ENCODE data around the gene AOPEP.

The AOPEP gene

DNA sequence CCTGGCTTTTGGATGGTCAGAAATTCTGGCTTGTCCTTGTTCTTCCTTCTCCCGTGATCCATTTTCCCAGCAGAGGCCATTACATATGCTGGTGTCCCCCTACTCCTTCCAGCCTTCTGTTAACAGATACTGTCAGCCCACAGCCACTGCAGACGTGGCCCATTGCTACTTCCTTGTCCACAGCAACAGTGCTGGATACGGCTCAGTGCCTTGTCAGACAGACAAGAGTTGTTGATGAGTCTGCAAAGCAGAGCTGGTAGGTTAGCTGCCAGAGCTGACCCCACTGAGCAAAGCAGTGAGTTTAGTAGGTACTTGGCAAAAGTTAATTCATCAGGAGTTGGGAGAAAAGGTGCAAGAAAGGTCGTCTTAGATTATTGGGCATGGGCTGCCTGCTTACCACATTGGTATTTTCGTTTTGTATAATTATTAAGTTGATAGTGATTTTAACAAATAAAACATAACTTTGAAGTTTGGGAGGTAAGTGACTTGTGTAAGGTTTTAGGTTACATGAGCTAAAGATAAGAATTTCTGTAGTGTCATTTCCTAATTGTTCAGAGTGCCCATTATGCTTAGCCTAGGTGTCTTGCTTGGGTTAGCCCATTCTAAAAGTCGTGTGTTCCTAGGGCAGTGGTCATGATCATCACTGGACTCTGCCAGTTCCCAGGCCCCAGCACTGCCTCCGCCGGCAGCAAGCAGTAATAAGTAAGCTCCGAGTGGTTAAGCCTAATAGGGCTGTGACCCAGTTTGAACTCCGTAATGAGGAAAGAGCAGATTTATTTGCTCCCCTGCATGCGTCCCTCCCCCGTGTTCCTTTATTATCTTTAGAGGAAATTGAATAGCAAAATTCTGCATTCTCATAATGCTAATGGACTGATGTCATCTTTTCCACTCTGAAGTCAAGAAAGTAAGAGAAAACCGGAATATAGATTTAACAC lies 299.0 kb downstream of the AOPEP start:
- no peak for DNase-seq

DNA sequence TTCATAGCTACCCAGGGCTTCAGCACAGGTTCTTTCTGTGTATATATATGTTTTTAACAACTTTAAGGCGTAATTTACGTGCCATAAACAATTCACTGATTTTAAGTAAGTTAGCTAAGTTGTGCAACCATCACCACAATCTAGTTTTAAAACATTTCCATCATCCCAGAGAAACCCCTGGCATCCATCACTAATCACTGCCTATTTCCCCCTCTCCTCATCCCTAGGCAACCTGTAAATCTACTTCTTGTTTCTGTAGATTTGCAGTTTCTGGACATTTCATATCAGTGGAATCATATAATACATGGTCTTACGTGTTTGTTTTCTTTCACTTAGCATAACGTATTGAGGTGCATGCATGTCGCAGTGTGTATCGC lies 299.6 kb downstream of the AOPEP start:
- no peak for DNase-seq

DNA sequence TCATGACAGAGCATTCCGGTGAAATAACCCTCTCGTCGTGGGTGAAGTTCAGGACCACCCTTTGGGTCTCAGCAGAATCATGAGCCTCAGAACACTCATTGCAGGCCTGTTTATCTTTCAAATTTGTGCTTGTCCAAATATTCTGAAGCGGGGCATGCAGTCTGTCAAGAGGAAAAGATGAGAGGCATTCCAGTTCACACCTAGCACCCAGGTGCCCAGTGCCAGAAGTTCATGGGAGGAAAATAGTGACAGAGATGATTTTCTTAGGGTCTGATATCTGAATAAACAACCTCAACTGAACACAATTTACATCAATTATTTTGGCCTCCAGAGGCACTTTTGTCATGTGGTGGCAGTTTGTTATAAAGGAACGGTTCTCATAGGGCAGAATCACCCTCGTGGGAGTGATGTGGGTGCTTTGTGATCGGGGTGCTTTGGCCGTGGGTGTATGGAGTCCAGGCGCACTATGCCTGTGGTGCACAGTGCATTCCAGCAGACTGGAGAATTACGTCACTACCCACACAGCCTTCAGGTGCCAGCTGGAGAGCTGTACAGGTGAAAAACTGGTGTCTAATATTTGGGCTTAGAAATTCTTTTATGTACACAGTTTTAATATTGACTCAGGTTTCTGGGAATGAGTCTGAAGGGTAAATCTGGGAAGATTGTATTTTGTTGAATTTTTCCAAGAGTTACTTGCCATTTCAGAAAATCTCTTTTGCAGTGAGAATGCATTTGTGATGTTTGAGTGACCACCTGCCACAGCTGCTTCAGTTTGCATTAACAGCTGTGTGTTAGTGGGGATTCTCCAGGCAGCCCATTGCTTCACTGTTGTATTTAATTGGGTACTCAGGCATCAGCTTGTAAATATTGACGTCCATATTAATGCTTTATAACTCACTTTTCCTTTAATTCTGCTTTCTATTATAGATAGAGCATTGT lies 301.7 kb downstream of the AOPEP start:
- DNase-seq = no peak

DNA sequence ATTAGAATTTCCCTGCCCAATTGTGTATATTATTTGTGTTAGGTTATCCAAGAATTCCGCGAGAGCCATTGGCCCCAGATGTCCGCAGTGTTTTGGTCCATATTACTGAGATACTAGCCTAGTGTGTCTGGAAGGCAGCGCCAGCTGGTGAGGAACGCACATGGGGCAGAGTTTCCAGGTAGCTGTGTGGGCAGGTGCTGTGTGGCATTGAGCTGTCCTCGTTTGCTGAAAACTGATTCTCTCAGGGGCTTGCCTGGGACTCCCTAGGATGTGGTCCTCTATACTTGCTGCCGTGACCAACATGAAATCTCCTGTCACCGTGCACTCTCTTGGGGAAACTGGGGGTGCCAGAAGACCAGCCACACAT lies 302.3 kb downstream of the AOPEP start:
- no peak for DNase-seq

DNA sequence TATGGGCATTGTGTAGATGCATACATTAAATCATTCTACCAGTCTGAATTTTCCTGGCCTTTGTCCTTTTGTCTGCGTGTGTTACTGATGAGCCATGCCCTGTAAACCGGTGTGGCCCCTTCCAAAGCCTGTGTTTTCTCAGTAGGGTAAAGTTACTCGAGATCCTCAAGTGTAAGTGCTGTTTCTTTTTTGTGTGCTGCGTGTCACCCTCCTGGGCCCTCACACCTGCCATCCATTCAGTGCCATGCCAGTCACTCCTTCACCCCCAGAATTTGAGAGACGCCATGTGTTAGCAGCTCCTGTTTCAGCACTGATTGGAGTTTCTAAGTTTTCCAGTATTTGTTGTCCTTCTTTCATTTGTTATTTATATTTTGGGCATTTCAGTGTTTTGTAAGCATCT lies 302.8 kb downstream of the AOPEP start:
- no peak for DNase-seq

DNA sequence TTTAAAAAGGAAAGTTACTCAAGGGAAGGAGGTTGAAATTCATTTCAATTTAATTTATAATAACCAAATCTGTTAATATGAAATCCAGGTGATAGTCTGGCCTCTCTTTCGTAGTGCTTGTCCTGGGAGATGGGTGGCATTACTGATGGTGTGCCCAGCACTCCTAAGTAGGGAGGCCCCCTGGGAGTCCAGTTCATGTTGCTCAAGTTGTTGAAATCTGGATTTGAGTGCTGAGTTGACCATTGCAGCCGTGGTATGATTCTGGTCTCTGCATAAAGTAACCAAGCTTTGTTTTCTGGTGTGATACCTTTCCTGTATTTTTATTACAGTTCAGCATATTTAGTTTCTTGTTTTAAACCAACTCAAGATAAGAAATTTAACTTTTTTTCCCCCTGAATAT lies 303.2 kb downstream of the AOPEP start:
- DNase-seq = no peak

DNA sequence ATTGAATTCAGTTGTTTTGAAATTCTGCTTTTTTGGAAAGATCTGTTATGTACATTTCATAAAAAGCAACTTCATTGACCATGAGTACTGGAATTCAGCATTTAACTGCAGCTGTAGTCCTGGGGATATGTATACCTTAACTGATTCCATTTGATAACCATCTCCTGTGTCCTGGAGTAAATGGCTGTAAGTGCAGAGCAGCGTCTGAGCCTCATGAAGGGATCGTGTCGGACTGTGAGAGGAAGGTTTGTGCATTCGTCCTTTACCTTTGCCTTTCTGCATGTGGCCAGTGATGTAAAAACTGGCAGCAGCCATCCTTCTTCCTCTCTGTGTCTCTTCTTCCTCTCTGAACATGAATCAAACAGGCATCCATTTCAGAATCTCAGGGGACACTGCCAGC lies 303.8 kb downstream of the AOPEP start:
- no peak for DNase-seq

DNA sequence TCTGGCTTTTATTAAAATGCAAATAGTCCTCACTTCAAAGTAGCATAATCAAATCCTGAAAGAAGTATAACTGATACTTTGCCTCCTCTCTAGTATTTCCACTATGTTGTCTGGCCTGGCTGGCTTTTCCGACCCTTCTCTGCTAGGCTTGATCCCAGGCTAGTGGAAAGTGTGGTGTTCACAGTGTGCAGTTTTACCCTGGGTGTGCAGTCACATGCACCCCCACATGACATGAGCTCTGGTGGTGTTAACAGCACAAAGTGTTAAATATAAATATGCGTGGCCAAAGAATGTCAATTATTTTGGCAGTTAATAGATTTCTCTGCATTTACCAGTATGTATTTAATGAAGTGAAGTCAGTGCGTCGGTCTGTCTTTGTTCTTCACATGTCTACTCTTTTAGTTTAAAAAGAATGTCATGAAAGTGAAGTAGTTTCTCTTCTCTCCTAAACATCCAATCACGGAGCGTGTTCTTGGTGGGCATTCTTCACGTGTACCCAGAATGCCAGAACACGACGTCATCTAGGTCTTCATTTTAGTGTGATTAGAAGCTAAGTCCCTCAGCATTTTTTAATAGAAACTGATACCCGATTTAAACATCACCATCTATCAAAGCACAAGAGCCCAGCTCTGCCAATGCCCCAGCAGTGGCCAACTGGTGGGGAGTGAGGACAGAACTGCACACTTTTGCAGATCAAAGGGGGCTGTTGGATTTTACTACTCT lies 304.6 kb downstream of the AOPEP start:
- no peak for DNase-seq

DNA sequence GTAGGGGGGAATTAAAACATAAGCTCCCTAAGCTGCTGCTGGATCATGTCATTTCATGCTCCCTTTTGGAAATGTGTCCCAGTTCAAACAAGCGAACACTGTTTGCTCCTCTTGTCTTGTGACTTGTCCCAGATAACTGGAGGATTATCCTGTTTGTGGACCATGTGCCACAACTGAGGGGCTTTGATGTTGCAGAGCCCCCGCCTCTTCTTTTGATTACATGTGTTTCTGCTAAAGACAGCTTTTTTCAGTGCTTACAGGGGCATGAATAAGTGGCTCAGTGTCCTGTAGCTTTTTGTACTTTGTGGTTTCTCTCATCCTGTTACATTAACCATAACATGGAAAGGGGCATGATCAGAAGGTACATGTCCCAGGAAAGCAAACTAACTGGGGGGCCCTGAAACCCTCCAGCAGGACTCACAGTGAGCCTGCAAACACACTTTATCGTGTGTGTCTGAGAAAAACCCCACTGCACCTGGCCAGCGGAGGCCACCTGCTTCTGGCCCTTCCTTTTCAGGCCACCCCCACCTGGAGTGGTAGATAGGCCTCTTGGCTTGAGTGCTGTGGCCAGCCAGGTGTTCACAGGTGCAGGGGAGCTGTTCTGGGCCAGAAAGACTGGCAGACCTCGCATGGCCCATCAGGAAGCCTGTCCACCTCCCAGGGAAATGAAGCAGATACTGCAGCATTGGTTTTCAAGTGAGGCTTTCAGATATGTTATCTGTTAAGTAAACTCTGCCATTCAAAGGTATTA lies 305.4 kb downstream of the AOPEP start:
- no peak for DNase-seq

DNA sequence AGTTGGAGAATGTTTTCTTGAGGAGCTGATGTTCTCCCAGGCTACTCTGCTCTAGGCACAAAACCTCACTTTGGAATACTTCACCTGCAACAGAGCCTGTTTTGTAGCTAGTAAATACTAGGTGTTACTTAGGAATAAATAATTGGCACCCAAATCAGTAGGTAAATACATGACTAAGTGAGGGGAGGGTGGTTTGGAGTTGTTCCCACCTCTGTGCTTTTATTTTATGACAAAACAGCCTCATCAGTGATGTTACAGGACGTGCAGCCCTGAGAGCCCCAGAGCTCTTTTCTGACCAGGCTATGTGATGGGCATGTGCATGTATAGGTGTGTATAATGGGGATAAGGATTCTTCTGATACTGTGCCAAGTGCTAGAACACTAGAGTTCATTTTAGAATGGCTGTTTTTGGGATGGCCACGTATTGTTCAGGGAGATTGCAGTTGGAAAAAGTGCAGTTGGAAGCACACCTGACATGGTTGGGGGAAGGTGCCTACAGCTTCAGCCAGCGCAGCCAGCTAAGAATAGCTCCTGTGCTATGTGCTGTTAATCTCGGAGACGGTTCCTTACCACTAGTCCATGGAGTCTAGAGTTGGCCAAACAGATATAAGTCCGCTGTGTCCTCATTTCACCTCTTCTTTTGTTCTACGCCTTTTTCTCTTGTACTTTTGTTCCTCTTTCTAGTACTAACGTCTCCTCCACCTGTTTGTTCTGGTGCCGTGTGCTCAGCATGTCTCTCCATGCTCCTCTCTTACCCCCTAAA lies 306.3 kb downstream of the AOPEP start:
- DNase-seq = no peak

DNA sequence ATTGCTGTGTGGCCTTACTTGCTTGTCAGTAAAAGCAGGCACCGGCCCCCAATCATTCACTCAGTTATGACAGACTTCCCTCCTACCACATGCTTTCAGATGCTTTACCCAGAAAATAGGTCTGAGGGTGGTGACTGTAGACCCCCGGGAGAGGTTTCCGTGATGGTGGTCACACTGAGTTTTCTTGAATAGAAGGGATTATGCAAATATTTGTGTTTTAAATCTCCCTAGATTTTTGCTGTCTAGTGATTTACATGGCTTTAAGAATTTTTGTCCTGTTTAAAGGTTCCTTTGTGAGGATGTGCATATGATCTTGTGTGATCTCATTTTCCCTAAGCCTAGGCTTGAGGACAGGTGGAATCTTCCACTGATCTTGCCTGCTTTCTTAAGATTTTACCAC lies 309.3 kb downstream of the AOPEP start:
- no peak for DNase-seq

DNA sequence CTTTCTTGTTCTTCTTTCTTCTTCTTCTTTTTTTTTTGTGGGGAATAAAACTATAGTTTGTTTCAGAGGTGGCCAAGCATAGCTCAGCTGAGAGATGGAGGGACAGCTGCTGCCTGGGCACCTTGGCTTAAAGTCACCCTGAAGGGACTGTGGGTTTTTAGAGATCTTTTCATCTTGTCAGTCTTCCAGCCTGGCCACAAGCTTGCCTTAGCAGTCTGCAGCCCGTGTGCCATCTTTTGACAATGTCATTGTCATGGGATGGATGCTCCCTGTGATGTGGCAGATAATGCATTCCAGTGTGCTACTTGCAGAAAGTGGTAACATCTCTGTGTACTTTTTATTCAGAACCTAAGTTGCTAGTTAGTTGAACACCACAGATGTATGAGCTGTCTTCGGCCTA lies 310.2 kb downstream of the AOPEP start:
- no peak for DNase-seq

DNA sequence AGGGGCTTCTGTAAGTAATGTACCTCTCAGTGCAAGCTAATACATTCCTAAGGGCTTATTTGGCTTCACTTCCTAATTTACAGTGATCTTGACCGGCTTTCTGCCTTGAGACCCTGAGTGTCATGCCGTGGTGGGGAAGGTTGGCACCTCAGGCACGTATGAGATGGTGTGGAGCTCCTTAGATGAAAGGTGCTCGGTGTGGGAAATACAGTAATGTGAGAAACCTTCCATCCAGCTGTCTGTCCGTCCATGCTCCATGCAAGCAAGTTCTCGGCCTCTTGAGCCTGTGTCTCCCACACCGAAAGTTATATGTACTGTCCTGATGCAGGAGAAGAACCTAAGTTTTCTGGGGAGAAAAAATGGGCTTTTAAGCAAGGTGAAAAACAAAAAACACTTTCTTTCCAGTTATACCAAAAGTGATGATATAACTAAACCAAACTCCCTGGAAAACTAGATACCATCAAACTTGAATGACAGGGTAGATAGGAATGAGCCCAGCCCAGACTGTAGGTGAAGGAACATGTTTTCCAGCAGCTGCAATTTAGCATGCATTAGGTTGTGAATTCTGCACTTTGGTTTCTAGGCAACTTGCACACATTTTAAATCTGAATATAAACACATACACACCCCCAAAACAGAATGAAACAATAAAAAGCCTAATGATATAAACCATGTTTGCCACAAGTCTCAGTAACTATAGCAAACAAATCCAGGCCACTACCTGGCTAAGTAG lies 311.5 kb downstream of the AOPEP start:
- DNase-seq = no peak

DNA sequence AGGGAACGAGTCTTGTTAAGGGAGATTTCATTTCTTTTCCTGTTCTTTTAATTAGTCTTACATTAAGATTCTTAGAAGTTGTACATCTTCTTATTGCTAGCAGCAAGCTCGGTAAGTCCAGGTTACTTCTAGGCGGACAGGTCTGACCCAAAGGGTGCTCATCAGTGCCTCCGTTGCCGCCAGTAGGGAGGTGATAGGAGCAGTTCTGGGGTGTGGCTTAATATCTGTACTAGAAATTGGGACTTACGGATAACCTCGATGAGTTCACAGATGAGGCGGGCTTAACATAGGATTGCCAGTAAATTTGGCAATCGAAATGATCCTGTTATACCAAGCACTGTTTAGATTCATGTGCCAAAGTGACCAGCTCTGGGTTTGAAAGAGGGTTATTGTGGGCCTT lies 312.2 kb downstream of the AOPEP start:
- DNase-seq = no peak

DNA sequence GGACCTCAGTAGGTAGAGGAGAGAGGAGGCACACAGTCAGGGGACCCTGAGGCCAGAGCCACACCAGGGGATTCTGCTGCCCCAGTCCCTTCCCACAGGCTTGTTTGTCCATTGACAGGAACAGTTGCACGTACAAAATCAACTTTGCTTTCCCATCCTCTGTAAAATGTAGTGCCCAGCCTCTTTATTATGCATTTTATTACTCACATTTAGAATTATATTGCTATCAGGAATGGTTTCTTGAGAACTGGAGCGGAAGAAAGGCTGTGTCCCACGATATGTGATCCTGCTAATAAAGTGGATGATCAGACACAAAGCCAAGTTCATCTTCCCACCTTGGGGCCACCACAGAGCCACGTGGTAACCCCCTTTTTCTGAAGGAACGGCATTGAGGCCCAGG lies 313.6 kb downstream of the AOPEP start:
- DNase-seq = no peak

DNA sequence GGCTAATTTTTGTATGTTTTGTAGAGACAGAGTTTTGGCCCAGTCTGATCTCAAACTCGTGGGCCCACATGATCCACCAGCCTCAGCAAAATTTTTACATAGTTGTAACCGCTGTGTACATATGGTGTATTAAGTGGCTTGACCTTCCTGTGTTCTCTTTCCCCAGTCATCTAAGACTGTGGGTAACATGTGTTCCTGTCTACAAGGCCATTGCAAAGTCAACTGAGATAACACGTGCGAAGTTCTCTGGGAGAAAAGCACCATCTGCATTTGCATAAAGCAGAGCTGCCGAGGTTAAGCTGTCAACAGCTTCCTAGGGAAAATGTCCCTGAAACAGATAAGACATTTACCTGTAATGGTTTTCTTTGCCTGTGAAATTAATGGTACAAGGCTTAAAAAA lies 317.3 kb downstream of the AOPEP start:
- DNase-seq = no peak

DNA sequence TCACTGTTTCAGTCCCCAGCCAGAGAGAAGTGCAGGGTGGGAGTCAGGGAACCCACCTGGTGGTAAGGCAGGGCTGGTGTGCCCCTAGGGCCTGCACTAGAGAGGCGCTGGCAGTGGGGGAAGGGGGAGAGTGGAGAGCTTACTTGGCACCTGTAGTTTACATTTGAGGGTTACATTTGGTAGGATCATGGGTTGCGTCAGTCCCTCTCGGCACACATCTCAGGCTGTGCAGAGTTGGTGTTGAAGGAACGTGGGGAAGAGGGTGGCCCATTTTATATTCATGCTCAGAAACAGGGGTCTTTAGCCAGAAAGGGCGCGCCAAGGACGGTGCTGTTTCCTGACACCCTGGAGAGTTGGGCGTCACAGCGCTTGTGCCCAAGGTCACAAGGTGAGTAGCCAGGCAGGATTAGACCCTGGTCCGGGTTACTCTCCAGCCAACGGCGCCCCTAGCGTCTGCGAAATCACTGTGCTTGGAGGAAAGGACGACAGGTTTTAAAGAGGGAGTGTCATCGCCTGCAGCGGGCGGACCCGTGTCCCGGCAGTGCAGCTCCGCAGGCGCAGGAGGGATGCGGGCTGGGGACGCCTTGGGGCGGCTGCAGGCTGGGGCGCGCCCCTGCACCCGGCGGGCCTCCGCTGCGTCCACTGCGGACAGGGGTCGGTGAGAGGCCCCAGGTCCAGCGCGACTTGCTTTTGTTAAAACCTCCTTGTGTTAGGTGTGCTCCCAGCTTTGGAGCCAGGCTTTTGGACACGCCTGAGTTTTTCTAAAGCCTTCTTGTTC lies 318.4 kb downstream of the AOPEP start:
- DNase-seq = no peak

DNA sequence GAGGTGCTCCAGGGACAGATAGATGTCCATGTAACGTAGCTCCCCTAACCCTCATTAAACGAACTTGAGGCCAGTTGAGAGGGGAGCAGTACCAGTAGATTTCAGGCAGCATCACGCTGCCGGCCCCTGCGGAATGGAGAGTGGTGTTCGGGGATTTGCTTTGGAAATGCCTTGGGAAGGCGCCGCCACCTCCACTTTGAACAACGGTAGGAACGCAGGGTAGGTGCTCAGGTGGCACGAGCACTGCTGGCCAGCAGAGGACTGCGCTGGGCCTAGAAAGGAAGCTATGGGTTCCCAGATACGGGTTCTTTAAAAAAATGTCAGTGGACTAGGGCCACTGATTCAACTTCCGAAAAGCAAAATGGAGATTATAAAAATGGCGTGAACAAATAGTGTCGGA lies 319.3 kb downstream of the AOPEP start:
- no peak for DNase-seq

DNA sequence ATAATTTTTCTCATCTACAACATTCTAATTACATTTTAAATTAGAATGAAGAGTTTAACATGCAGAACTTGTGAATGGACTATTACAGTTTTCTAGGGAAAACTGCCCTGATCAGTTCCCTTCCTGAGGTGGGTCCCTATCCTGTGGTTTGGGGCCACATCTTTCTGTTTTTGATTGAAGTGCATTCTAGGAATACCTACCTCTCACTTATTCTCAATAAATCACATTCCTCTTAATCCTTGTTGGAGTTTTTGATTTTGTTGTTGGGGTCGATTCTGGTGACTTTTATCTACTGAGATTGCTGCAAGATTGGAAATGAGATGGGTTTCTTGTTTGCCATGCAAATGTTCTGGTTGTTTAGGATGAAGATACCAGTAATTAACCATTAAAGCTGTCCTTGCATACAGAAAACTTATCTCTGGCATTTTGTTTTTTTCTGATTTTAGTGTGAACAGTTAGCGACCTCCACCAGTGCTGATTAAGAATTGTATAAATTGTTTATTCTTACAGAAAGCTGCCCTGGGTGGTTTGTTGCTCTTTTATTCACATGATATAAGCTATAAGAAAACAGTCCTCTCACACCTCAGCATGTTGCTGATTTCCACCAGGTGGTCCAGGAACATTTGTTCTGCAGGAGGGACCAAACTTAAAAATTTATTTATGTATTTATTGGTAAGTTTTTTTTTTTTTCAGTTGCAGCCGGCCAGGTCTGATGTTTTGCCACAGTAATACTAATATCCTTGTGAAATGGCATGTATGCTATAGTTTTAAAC lies 321.1 kb downstream of the AOPEP start:
- DNase-seq = no peak

Data from CD4-positive, alpha-beta T cell treated with Interleukin-12 subunit alpha and Interleukin-12 subunit beta, for 1 hour (primary cell).